H9 (cell line): ENCODE measurements around the gene FHOD1. TPM values are rescaled to one million over a fixed set of nuclear protein-coding genes. Genes with fewer than 3 reads are reported as not detected.
A peak's percentile ranks its signal among the peaks of the same experiment; 100 is the strongest.

ENCODE experiments used
- DNase-seq: peaks from one replicate; pipeline ENCODE4 v3.0.0-alpha.2; 2017
- H2AFZ ChIP-seq: one replicate; pipeline ENCODE4 v1.6.1; 2013; ENCODE audit warnings: mild to moderate bottlenecking, low read length, control low read depth, moderate library complexity
- H2AK5ac ChIP-seq: 2 replicates; pipeline ENCODE4 v1.6.1; 2013; ENCODE audit warnings: low read length, control low read depth, mixed read lengths; ENCODE audit not compliant: insufficient read length
- H2BK120ac ChIP-seq: one replicate; pipeline ENCODE4 v1.6.1; 2013; ENCODE audit warnings: low read depth, mild to moderate bottlenecking, low read length, control low read depth, inconsistent platforms; ENCODE audit not compliant: poor library complexity, severe bottlenecking
- H2BK12ac ChIP-seq: 2 replicates; pipeline ENCODE4 v1.6.1; 2013; ENCODE audit warnings: low read length, control low read depth, mixed read lengths, low read depth; ENCODE audit not compliant: insufficient read length
- H2BK15ac ChIP-seq: 2 replicates; pipeline ENCODE4 v1.6.1; 2013; ENCODE audit warnings: low read depth, low read length, control low read depth
- H2BK20ac ChIP-seq: one replicate; pipeline ENCODE4 v1.6.1; 2013; ENCODE audit warnings: low read depth, mild to moderate bottlenecking, low read length, control low read depth, inconsistent platforms; ENCODE audit not compliant: poor library complexity, severe bottlenecking
- H2BK5ac ChIP-seq: 2 replicates; pipeline ENCODE4 v1.6.1; 2013; ENCODE audit warnings: low read length, control low read depth, mixed read lengths; ENCODE audit not compliant: insufficient read length
- H3K14ac ChIP-seq: 2 replicates; pipeline ENCODE4 v1.6.1; 2013; ENCODE audit warnings: low read length, control low read depth; ENCODE audit not compliant: insufficient read depth
- H3K18ac ChIP-seq: 2 replicates; pipeline ENCODE4 v1.6.1; 2013; ENCODE audit warnings: low read depth, mild to moderate bottlenecking, mixed read lengths, low read length, control low read depth; ENCODE audit not compliant: insufficient read length
- H3K23ac ChIP-seq: 2 replicates; pipeline ENCODE4 v1.6.1; 2013; ENCODE audit warnings: low read length, control low read depth, mixed read lengths, low read depth; ENCODE audit not compliant: insufficient read length
- H3K23me2 ChIP-seq: 2 replicates; pipeline ENCODE4 v1.6.1; 2013; ENCODE audit warnings: low read depth, mild to moderate bottlenecking, mixed read lengths, low read length, control low read depth; ENCODE audit not compliant: insufficient read length, poor library complexity, severe bottlenecking
- H3K27ac ChIP-seq: 2 replicates; pipeline ENCODE4 v1.5.1; 2013; ENCODE audit warnings: low read length, control low read depth, mixed read lengths, low read depth; ENCODE audit not compliant: insufficient read length
- H3K27me3 ChIP-seq: 2 replicates; pipeline ENCODE4 v1.6.1; 2013; ENCODE audit warnings: low read length, control low read depth, inconsistent platforms; ENCODE audit not compliant: insufficient read depth
- H3K4ac ChIP-seq: 2 replicates; pipeline ENCODE4 v1.6.1; 2013; ENCODE audit warnings: low read depth, mild to moderate bottlenecking, control low read depth, inconsistent platforms, low read length, moderate library complexity
- H3K4me1 ChIP-seq: 2 replicates; pipeline ENCODE4 v1.6.1; 2013; ENCODE audit warnings: low read length, control low read depth, inconsistent platforms; ENCODE audit not compliant: insufficient read depth
- H3K4me2 ChIP-seq: 2 replicates; pipeline ENCODE4 v1.6.1; 2013; ENCODE audit warnings: low read length, control low read depth, mixed read lengths; ENCODE audit not compliant: insufficient read length, insufficient read depth
- H3K56ac ChIP-seq: 2 replicates; pipeline ENCODE4 v1.6.1; 2013; ENCODE audit warnings: low read depth, mild to moderate bottlenecking, mixed read lengths, low read length, control low read depth; ENCODE audit not compliant: insufficient read length
- H3K79me1 ChIP-seq: 2 replicates; pipeline ENCODE4 v1.6.1; 2013; ENCODE audit warnings: low read depth, mild to moderate bottlenecking, moderate library complexity, low read length, control low read depth, inconsistent platforms; ENCODE audit not compliant: insufficient read depth, poor library complexity, severe bottlenecking
- H3K79me2 ChIP-seq: 2 replicates; pipeline ENCODE4 v1.6.1; 2013; ENCODE audit warnings: low read length, control low read depth, inconsistent platforms; ENCODE audit not compliant: insufficient read depth
- H3K9ac ChIP-seq: 2 replicates; pipeline ENCODE4 v1.6.1; 2013; ENCODE audit warnings: low read length, control low read depth, mixed read lengths; ENCODE audit not compliant: insufficient read length; ENCODE audit errors: extremely low read depth
- H3K9me3 ChIP-seq: one replicate; pipeline ENCODE4 v1.6.1; 2013; ENCODE audit warnings: low read depth, low read length, inconsistent platforms; ENCODE audit not compliant: control insufficient read depth
- H3T11ph ChIP-seq: one replicate; pipeline ENCODE4 v1.6.1; 2013; ENCODE audit warnings: mild to moderate bottlenecking, low read length, control low read depth, inconsistent platforms
- H4K20me1 ChIP-seq: one replicate; pipeline ENCODE4 v1.6.1; 2013; ENCODE audit not compliant: control insufficient read depth, insufficient read length, insufficient read depth
- H4K5ac ChIP-seq: 2 replicates; pipeline ENCODE4 v1.6.1; 2013; ENCODE audit warnings: low read depth, mild to moderate bottlenecking, mixed read lengths, low read length, control low read depth; ENCODE audit not compliant: insufficient read length
- H4K8ac ChIP-seq: replicated peaks from 2 replicates; pipeline ENCODE4 v1.6.1; 2013; ENCODE audit warnings: low read length, control low read depth, mixed read lengths, low read depth; ENCODE audit not compliant: insufficient read length
- H4K91ac ChIP-seq: 2 replicates; pipeline ENCODE4 v1.6.1; 2013; ENCODE audit warnings: low read depth, mild to moderate bottlenecking, moderate library complexity, mixed read lengths, low read length, control low read depth; ENCODE audit not compliant: insufficient read length
- H3K27ac Mint-ChIP-seq, 3 experiments: 2 replicates in 2 of 3; 3 replicates in 1 of 3; pipeline ENCODE4 v1.8.0; 2020 to 2021; ENCODE audit warnings: mixed read lengths in 3 of 3, mild to moderate bottlenecking in 1 of 3, moderate library complexity in 1 of 3
- H3K27me3 Mint-ChIP-seq: 2 replicates; pipeline ENCODE4 v1.8.0; 2021; ENCODE audit warnings: low read depth, mild to moderate bottlenecking, moderate library complexity, mixed read lengths
- H3K36me3 Mint-ChIP-seq, 3 experiments: 2 replicates in 2 of 3; 3 replicates in 1 of 3; pipeline ENCODE4 v1.8.0; 2020 to 2021; ENCODE audit warnings: low read depth in 3 of 3, mixed read lengths in 3 of 3; ENCODE audit not compliant: insufficient read depth in 1 of 3
- H3K4me1 Mint-ChIP-seq, 2 experiments: 2 replicates each; pipeline ENCODE4 v1.8.0; 2020; ENCODE audit warnings: mixed read lengths in 2 of 2
- H3K4me3 Mint-ChIP-seq, 2 experiments: 2 replicates in 1 of 2; 3 replicates in 1 of 2; pipeline ENCODE4 v1.8.0; 2020 to 2021; ENCODE audit warnings: mild to moderate bottlenecking in 2 of 2, mixed read lengths in 2 of 2, moderate library complexity in 1 of 2
- H3K9me3 Mint-ChIP-seq, 2 experiments: 2 replicates in 1 of 2; 3 replicates in 1 of 2; pipeline ENCODE4 v1.8.0; 2020; ENCODE audit warnings: mild to moderate bottlenecking in 2 of 2, mixed read lengths in 2 of 2, moderate library complexity in 1 of 2
- CTCF ChIP-seq: fragments of 200-600 bp; sonication (generic); conservative IDR thresholded peaks from 3 replicates; pipeline ENCODE4 v1.8.0; 2021; ENCODE audit warnings: antibody characterized with exemption, mild to moderate bottlenecking
- WGBS: extraction: QIAGEN DNeasy Blood & Tissue Kit; methylation state at CpG from one replicate; pipeline ENCODE4 v1.1.7; 2013; ENCODE audit warnings: missing lambda C conversion rate, low lambda C conversion rate, mixed read lengths; ENCODE audit not compliant: insufficient read length; ENCODE audit errors: extremely low coverage; 5-methylcytosine and 5-hydroxymethylcytosine counted together
- total RNA-seq: library from RNA; stranded (reverse); gene quantifications from 2 replicates; pipeline ENCODE4 v1.2.1, GENCODE V29; 2021

The FHOD1 gene
- total RNA-seq, 1 experiment from 2014 or later: 67.0 TPM

GRCh38 chr16:67226295-67226803, 20.9 kb downstream of the FHOD1 start:
- H3K9me3 Mint-ChIP-seq: no peaks in the 10 kb centered on the region; a peak in 1 of 5 replicates
- H3K27me3 Mint-ChIP-seq: peaks cover 16% of the 10 kb centered on the region
- no peak overlapping the region for H3K27ac ChIP-seq
- H3T11ph ChIP-seq: no peak overlapping the region
- peaks cover 15% of the 10 kb centered on the region for H3K23me2 ChIP-seq
- no peak overlapping the region for H2BK120ac ChIP-seq
- H3K36me3 Mint-ChIP-seq: peaks cover 13 to 40% (median 40%) of the 10 kb centered on the region in 3 experiments; a peak in 6 of 7 replicates
- H2BK20ac ChIP-seq: no peak overlapping the region
- no peak overlapping the region for H3K9ac ChIP-seq
- no peak overlapping the region for H3K18ac ChIP-seq
- no peak overlapping the region for H3K56ac ChIP-seq
- DNase-seq: no peak
- peaks cover 4% of the 10 kb centered on the region for H3K4me1 ChIP-seq
- no peak overlapping the region for H4K8ac ChIP-seq
- WGBS: no CpG with 5 or more reads among the region's 12 CpGs
- no peak overlapping the region for H2BK15ac ChIP-seq
- peaks cover 3% of the 10 kb centered on the region for H3K79me1 ChIP-seq
- H3K27me3 ChIP-seq: no peaks in the 10 kb centered on the region
- H2BK5ac ChIP-seq: no peak overlapping the region
- no peak overlapping the region for H3K4ac ChIP-seq
- H4K91ac ChIP-seq: no peak overlapping the region
- H2AFZ ChIP-seq: no peak overlapping the region
- no peak overlapping the region for H3K14ac ChIP-seq
- H3K4me3 Mint-ChIP-seq: peak overlapping the region; percentile 99 to 100
- no peak overlapping the region for H2AK5ac ChIP-seq
- H3K9me3 ChIP-seq: no peaks in the 10 kb centered on the region
- H4K20me1 ChIP-seq: no peaks in the 10 kb centered on the region
- no peak overlapping the region for H4K5ac ChIP-seq
- H3K79me2 ChIP-seq: peaks cover 5% of the 10 kb centered on the region; the same call in 1 of the 2 replicates
- H3K27ac Mint-ChIP-seq: no peak overlapping the region
- no peak overlapping the region for H2BK12ac ChIP-seq
- H3K23ac ChIP-seq: no peak overlapping the region
- no peak for TF ChIP-seq CTCF
- peaks cover 17 to 20% of the 10 kb centered on the region in 2 experiments for H3K4me1 Mint-ChIP-seq
- H3K4me2 ChIP-seq: peak overlapping the region; percentile 98
